SHP77 treated with DMSO at 0.1 percent for 48 hours (cell line): ENCODE data around the gene GATC.

Source experiments
- DNase-seq: peaks from one replicate; lab custom pipeline; 2025; lab: John Stamatoyannopoulos, UW

GATC gene

DNA sequence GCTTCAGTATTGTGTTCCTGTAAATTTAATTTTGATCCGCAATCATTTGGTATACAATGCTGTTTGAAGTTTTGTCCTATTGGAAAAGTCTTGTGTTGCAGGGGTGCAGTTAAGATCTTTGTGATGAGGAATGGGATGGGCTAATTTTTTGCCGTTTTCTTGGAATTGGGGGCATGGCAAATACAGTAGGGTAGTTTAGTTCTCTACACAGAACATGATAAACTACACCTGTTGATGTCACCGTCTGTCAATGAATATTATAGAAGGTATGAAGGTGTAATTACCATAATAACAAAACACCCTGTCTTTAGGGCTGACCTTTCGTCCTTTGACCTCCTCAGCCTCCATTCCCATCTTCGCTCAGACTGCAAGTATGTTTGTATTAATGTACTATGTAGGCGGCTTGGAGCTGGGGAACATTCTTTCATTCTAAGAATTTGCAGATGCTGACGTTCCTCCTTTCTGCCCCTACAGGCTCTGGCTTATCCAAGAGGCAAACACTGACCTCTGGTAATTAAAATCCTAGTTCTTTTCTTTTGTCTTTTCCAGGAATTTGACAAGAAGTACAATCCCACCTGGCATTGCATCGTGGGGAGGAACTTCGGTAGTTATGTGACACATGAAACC is 51.4 kb downstream of the GATC start:
- DNase-seq: no peak

DNA sequence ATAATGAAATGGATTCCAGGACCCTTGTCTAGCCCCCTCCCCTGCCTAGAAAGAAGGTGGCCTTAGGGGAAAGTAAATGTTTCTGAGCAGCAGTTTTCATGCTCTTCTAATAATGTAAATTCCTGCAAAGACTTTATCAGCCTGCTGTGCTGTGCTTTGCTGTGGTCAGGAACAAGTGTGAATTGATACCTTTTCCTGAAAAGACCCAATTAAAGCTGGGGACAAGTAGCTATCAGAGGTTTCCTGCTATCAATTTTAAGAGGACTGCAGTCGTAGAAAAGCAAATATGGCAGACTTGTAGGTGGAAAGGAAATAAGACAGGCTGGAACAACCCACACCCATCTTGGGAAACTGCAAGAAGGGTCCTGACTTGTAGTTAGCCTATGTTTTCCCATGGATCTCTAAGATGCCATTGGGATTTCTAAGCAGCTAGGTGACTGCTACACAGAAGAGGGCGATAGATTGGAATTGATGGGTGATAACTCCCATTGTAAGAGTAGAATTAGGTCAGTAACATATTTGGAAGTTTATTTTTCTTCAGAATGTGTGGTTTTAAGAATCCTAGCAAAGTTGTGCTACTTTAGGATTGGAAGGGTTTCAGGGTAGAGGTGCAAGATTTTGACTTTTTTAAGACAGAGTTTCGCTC is 52.7 kb downstream of the GATC start:
- no peak for DNase-seq

DNA sequence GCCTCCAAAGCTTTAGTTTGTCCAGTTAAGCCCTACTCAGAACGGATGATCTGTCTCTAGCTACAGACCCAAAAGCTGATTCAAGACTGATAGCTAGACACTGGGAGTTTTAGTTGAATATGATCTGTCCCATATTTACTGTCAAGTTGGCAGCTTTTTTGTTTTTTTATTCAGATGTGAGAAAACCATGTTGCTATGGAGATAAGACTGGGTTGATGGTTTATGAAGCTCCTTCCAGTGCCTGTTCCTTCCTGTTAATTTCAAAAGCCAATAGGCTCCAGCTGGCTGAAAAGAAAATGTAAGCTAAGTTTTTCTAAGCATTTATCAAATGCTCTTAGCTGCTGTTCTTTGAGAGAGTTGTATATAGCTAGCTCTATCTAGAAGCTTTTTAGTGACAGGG is 54.3 kb downstream of the GATC start:
- DNase-seq: no peak

DNA sequence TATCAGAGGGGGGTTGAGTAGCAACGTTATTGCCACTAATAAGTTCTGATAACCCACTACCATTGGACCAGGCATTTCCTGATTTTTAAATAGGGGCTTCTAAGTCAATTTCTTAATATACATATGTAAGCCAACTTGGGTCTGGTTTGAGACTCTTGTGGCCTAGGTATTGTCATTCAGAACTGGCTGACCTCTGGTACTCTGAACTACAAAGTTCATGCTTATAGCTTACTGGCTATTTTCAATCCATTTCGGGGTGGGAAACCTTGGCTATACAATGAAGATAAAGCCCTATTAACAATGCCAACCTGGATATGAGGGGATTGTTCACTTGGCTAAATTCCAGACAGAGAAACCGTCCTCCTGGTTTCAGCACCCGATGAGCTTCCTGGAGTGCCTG is 58.3 kb downstream of the GATC start:
- DNase-seq: no peak

DNA sequence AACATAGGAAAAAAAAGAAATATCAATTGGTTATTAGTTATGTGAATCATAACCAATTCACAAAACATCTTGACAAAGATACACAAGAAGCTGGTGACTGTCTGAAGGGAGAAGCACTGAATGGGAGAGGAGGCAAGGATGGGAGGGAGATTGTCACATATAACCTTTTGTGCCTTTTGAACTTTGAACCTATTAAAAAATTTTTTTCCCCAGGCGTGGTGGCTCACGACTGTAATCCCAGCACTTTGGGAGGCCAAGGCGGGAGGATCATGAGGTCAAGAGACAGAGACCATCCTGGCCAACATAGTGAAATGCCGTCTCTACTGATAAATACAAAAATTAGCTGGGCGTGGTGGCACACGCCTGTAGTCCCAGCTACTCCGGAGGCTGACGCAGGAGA is 62.3 kb downstream of the GATC start:
- DNase-seq: no peak
